ENCODE data around the gene EXOC8.

The EXOC8 gene

GRCh38 chr1:231312432-231312788, 25.2 kb downstream of the EXOC8 start:
- DNase-seq, result no peak

DNA sequence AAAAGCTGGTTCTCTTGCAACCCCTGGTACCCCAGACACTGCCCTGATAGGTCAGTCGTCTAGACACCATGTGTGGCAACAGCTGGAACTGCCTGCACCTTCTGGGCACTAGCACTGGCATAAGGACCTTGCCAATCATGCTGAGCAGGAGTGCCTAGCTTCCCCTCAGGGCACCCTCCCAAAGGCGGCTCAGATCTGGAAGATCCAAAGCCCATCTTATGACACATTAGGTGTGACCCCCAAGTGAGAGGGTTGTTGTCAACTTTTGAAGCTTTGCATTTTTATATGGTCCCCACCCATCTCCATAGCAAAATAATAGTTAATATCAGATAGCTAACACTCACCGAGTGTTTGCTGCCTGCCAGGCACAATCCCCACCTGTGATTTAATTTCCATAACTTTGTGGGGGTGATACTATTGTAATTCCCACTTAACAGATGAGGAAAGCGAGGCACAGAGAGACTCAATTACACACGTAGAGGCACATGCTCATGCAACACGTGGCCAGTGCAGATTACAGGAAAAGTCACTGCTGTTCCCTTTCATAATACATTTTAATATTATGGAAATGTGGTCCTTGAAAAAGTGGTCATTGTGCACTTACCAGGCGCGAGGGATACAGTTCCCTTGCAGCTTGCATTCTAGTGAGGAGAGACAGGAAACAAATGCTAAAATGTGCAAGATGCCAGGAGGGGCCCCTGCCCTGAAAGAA, 25.8 kb downstream of the EXOC8 start:
- DNase-seq, result no peak

GRCh38 chr1:231310391-231310934, 27.2 kb downstream of the EXOC8 start:
- DNase-seq, result no peak

DNA sequence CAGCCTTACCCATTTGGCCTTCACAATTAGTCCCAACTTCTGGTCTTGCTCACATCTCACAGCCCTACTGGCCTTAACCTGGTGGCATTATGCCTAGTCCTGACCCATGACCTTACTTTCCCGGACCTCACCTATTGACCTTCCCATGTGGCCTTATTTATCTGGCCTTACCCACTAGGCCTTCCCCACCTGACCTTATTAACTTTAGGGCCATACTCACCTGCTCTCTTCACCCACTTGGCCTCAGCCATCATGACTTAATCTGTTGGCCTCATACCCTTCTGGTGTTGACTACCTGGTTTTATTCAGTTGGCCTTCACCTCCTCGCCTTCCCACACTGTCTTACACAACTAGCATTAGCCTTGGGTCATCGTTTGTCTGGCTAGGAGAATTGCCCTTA, 35.7 kb downstream of the EXOC8 start:
- no peak for DNase-seq

DNA sequence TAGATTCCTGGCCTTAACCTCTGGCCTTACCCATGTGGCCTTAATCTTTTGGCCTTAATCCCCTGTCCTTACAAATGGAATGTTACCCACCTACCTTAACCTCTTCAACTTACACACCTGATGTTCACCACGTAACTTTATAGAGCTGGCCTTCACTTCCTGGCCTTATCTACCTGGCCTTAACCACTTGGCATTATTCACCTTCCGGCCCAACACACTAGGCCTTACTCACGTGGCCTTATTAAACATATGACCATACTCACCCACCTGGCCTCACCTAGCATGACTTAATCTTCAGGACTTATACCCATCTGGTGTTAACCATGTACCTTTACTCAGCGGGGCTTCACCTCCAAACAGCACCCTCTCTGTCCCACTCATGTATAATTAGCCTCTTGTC, 41.7 kb downstream of the EXOC8 start:
- DNase-seq, result no peak

GRCh38 chr1:231286603-231287002, 51.0 kb downstream of the EXOC8 start:
- no peak for DNase-seq

DNA sequence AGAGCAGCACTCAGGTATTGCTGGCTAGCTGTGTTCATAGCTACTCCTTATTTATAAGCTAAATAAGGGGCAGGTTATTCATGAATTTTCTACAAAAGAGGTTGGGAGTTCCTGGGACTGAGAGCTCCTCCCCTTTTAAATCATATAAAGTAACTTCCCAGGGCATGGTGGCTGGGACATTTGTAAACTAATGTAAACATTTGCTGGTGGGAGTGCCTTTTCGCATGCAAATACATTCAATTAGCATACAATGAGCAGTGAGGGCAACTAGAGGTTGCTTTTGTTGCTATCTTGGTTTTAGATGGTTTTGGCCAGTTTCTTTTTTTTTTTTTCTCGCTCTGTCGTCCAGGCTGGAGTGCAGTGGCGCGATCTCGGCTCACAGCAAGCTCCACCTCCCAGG, 53.2 kb downstream of the EXOC8 start:
- DNase-seq, result no peak

All from GF-D8 (cell line).